Stomach (tissue), 4 donors: ENCODE measurements around the gene LRRC71.

Experiments used
- POLR2A ChIP-seq, 4 donors: fragments of 450-650 bp; IDR thresholded peaks; one replicate each; pipeline ENCODE4 v1.6.1; 2016; ENCODE audit warnings: antibody characterized with exemption in 4 of 4, control low read depth in 2 of 4, mild to moderate bottlenecking in 1 of 4, moderate library complexity in 1 of 4
- POLR2AphosphoS5 ChIP-seq, 3 donors: sonication (generic); formaldehyde crosslinking; IDR thresholded peaks; one replicate each; pipeline ENCODE4 v1.6.1; 2016; ENCODE audit warnings: antibody characterized with exemption in 3 of 3
- TF ChIP-seq, protein P1 (sequence below), 7 experiments: fragments of 450-650 bp in 4 of 7; fragments of 200-600 bp in 3 of 7; sonication (generic) in 3 of 7; IDR thresholded peaks; one replicate each; pipeline ENCODE4 v1.5.1; 2016 to 2019; ENCODE audit warnings: antibody characterized with exemption in 7 of 7, control low read depth in 2 of 7, mild to moderate bottlenecking in 1 of 7

DNA sequence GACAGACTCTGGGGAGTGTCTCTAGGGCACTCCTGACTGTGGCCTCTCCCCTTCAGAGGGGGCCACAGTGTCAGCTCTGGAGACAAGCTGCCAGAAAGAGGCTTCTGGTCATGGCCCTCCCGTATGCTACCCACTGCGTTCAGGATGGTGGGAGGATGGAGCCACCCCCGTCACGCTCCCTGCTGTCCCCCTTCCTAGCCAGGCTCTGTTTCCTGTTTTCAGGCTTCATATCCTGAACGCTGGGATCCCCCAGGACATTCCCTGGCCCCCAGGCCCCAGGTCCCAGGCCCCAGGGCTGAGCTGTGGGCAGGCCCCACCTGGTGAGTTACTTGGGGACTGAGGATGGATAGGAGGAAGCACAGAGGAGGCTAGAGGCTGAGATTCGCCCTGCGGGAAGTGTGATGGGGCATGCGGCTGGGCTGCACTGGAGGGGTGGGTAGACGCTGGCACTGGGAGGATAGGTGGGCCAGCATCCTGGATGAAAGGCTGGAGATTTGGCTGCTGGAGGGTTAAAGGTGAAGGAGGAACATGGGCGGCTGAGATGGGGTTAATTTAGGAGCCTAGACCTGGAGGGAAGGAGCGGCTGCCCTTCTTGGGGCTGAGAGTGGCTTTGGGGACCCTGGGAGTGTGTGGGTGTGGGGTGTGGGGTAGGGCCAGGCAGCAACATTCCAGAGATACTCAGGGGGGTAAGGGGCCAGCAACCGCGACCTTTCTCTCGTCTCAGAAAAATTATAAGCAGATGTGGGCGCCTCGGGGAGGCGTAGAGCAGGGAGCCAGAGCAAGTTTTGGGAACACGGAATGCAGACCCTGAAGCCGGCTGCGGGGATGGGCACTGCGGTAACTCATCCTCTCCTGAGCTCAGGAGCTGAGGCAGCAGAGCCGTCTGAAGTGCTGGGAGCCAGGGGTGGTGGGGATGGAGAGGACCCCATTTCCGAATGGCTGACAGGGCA, 18.2 kb upstream of the LRRC71 start:
- TF ChIP-seq POLR2A (IDR thresholded peaks at IDR 0.05): no peak
- TF ChIP-seq, protein P1, sequence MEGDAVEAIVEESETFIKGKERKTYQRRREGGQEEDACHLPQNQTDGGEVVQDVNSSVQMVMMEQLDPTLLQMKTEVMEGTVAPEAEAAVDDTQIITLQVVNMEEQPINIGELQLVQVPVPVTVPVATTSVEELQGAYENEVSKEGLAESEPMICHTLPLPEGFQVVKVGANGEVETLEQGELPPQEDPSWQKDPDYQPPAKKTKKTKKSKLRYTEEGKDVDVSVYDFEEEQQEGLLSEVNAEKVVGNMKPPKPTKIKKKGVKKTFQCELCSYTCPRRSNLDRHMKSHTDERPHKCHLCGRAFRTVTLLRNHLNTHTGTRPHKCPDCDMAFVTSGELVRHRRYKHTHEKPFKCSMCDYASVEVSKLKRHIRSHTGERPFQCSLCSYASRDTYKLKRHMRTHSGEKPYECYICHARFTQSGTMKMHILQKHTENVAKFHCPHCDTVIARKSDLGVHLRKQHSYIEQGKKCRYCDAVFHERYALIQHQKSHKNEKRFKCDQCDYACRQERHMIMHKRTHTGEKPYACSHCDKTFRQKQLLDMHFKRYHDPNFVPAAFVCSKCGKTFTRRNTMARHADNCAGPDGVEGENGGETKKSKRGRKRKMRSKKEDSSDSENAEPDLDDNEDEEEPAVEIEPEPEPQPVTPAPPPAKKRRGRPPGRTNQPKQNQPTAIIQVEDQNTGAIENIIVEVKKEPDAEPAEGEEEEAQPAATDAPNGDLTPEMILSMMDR (IDR thresholded peaks at IDR 0.05): no peak
- TF ChIP-seq POLR2AphosphoS5 (IDR thresholded peaks at IDR 0.05): no peak
